K562 (cell line): ENCODE data around the gene VASH1. TPM values are rescaled to one million over a fixed set of nuclear protein-coding genes. Genes with fewer than 3 reads are reported as not detected.

ENCODE experiments used
- ATAC-seq: fragments of 200-7000 bp; cut with Tn5 transposase; 3 replicates; pipeline ENCODE4 v1.9.1; 2020; ENCODE audit warnings: moderate library complexity
- BruUV-seq: library from RNA; stranded (reverse); fragments of 400-500 nt; replicated peaks from 2 replicates; lab custom pipeline; 2021; lab: Mats Ljungman, UMichigan
- CTCF ChIA-PET: fragments of 300-600 bp; formaldehyde crosslinking; extraction: SDS; loops from one replicate; lab custom pipeline; 2021; ENCODE audit warnings: low intra/inter-chr PET ratio; lab: Yijun Ruan, JAX
- POLR2A ChIA-PET: fragments of 300-600, 350-650 bp; sonication (Branson Sonifier 250); formaldehyde crosslinking; extraction: SDS; loops from one replicate; lab custom pipeline; 2021; ENCODE audit warnings: antibody characterized with exemption, inconsistent platforms; lab: Yijun Ruan, JAX
- DNase-seq, 4 experiments: peaks; one replicate each; pipeline versions ENCODE4 v3.0.0 to v3.0.0-alpha.2; 2011 to 2018; ENCODE audit warnings: low spot score in 3 of 4, mixed read lengths in 3 of 4; ENCODE audit errors: extremely low read depth in 1 of 4
- FAIRE-seq: peaks from 2 replicates; lab custom pipeline; 2011; peaks lifted over from hg19 to GRCh38; lab: Jason Lieb, UNC
- H2AFZ ChIP-seq: 2 replicates; pipeline ENCODE4 v1.6.0; 2011; ENCODE audit warnings: low read depth, low read length, control low read depth, inconsistent platforms
- H3K27ac ChIP-seq: fragments of 200-600 bp; 3 replicates; pipeline ENCODE4 v1.8.0; 2011; ENCODE audit warnings: low read depth, mild to moderate bottlenecking, control low read depth, inconsistent platforms, low read length, moderate library complexity, mixed read lengths; ENCODE audit errors: extremely low read depth
- H3K27me3 ChIP-seq, 2 experiments: fragments of 300-600 bp in 1 of 2; 2 replicates in 1 of 2; 3 replicates in 1 of 2; pipeline versions ENCODE4 v1.6.0 to v1.8.0; 2011; ENCODE audit warnings: inconsistent platforms in 2 of 2, low read length in 2 of 2, mild to moderate bottlenecking in 1 of 2, mixed read lengths in 1 of 2, moderate library complexity in 1 of 2; ENCODE audit not compliant: control insufficient read depth in 2 of 2, insufficient read depth in 2 of 2
- H3K36me3 ChIP-seq: fragments of 300-600 bp; 3 replicates; pipeline ENCODE4 v1.8.0; 2011; ENCODE audit warnings: mild to moderate bottlenecking, low read length, inconsistent platforms; ENCODE audit not compliant: control insufficient read depth, insufficient read depth
- H3K4me1 ChIP-seq, 2 experiments: fragments of 200-600 bp in 1 of 2; replicated peaks in 1 of 2; 2 replicates in 1 of 2; 3 replicates in 1 of 2; pipeline versions ENCODE4 v1.5.1 to v1.8.0; 2011; ENCODE audit warnings: inconsistent platforms in 2 of 2, low read length in 2 of 2, mild to moderate bottlenecking in 1 of 2, mixed read lengths in 1 of 2, moderate library complexity in 1 of 2; ENCODE audit not compliant: control insufficient read depth in 2 of 2, insufficient read depth in 2 of 2
- H3K4me2 ChIP-seq: 2 replicates; pipeline ENCODE4 v1.6.1; 2011; ENCODE audit warnings: low read length, control low read depth, inconsistent platforms, mixed read lengths; ENCODE audit not compliant: insufficient read depth
- H3K4me3 ChIP-seq: fragments of 200-600 bp; sonication (generic), shearing (Covaris generic); 2 replicates; pipeline ENCODE4 v1.5.1; 2016; ENCODE audit warnings: control low read depth, inconsistent platforms
- H3K79me2 ChIP-seq: fragments of 200-600 bp; 3 replicates; pipeline ENCODE4 v1.8.0; 2011; ENCODE audit warnings: low read length, inconsistent platforms; ENCODE audit not compliant: control insufficient read depth, insufficient read depth
- H3K9ac ChIP-seq, 2 experiments: 2 replicates each; pipeline versions ENCODE4 v1.6.0 to v1.6.1; 2011; ENCODE audit warnings: low read depth in 2 of 2, low read length in 2 of 2, control low read depth in 1 of 2, inconsistent platforms in 1 of 2, mild to moderate bottlenecking in 1 of 2, mixed read lengths in 1 of 2; ENCODE audit not compliant: insufficient read depth in 1 of 2
- H3K9me1 ChIP-seq: one replicate; pipeline ENCODE4 v1.6.0; 2011; ENCODE audit warnings: inconsistent platforms, mild to moderate bottlenecking, low read length, moderate library complexity; ENCODE audit not compliant: control insufficient read depth, insufficient read depth
- H3K9me3 ChIP-seq: replicated peaks from 2 replicates; pipeline ENCODE4 v1.5.1; 2011; ENCODE audit warnings: low read depth, low read length, inconsistent platforms; ENCODE audit not compliant: control insufficient read depth, insufficient read depth
- H4K20me1 ChIP-seq: replicated peaks from 2 replicates; pipeline ENCODE4 v1.6.1; 2011; ENCODE audit warnings: low read length, inconsistent platforms, mixed read lengths; ENCODE audit not compliant: control insufficient read depth, insufficient read depth
- HLTF ChIP-seq: fragments of 450-650 bp; IDR thresholded peaks from 2 replicates; pipeline ENCODE4 v1.6.1; 2016
- HNRNPK ChIP-seq: fragments of 200-400 bp; formaldehyde crosslinking; IDR thresholded peaks from one replicate; pipeline ENCODE4 v1.6.1; 2018; ENCODE audit warnings: mild to moderate bottlenecking, low read depth, low read length; ENCODE audit not compliant: poor library complexity, severe bottlenecking
- HOXB6 ChIP-seq: fragments of 250-450 bp; sonication (Bioruptor Pico); IDR thresholded peaks from 2 replicates; pipeline ENCODE4 v1.5.1; 2022; ENCODE audit warnings: mild to moderate bottlenecking, borderline replicate concordance
- RNF2 ChIP-seq: sonication (generic); IDR thresholded peaks from 2 replicates; pipeline ENCODE4 v1.6.1; 2016
- SMARCC2 ChIP-seq: fragments of 450-650 bp; IDR thresholded peaks from 2 replicates; pipeline ENCODE4 v1.6.1; 2017; ENCODE audit warnings: antibody characterized with exemption, moderate library complexity, mild to moderate bottlenecking, low read depth
- SOX6 ChIP-seq: fragments of 450-650 bp; IDR thresholded peaks from 2 replicates; pipeline ENCODE4 v1.6.1; 2014; ENCODE audit warnings: mild to moderate bottlenecking
- ZNF431 ChIP-seq: sonication (generic); formaldehyde crosslinking; IDR thresholded peaks from 2 replicates; pipeline ENCODE4 v1.8.0; 2022; ENCODE audit warnings: mild to moderate bottlenecking, missing genetic modification reagents
- ZNF764 ChIP-seq: fragments of 250-450 bp; sonication (Bioruptor Pico); IDR thresholded peaks from 2 replicates; pipeline ENCODE4 v1.4.0; 2020; ENCODE audit warnings: low read depth, mild to moderate bottlenecking, moderate library complexity
- WGBS: fragments of 100-300 bp; shearing (Covaris generic); methylation state at CpG from one replicate; pipeline ENCODE4 v1.1.6; 2016; ENCODE audit warnings: low coverage, mixed read lengths; ENCODE audit not compliant: insufficient coverage; ENCODE audit errors: missing lambda C conversion rate; 5-methylcytosine and 5-hydroxymethylcytosine counted together
- in situ Hi-C: fragments of 300-500 bp; cut with MboI; formaldehyde crosslinking; loops from 4 replicates; pipeline ENCODE4 v1.15.0; 2018; ENCODE audit warnings: inconsistent platforms, mixed read lengths
- intact Hi-C: fragments of 100-400 bp; cut with micrococcal nuclease; formaldehyde crosslinking; loops from 2 replicates; pipeline ENCODE4 v1.14.2; 2022
- polyA plus RNA-seq, 8 experiments: library from polyadenylated mRNA; depleted of rRNA in 4 of 8; stranded (reverse) in 5 of 8; unstranded in 3 of 8; fragments of >200 nt; fragmentation: Nextera tagmentation in 2 of 8; fragmentation: Illumina TruSeq in 1 of 8; extraction: Ambion mirVana in 2 of 8; extraction: Trizol in 1 of 8; gene quantifications; 2 replicates each; pipeline versions ENCODE4 v1.2.1 to v1.2.3, GENCODE V29; 2011 to 2014; ENCODE audit warnings: inconsistent platforms in 1 of 8, missing spikeins in 1 of 8
- total RNA-seq, 7 experiments: library from RNA; depleted of rRNA in 6 of 7; stranded (reverse); fragments of >200 nt in 6 of 7; fragmentation: Illumina TruSeq in 2 of 7; extraction: Trizol in 2 of 7; gene quantifications; 2 replicates each; pipeline versions ENCODE4 v1.2.1 to v1.2.3, GENCODE V29; 2011 to 2021; ENCODE audit warnings: low replicate concordance in 1 of 7
- TF ChIP-seq, protein P1 (sequence below): fragments of 450-650 bp; IDR thresholded peaks from 2 replicates; pipeline ENCODE4 v1.6.1; 2016; ENCODE audit warnings: mild to moderate bottlenecking, moderate library complexity

Gene VASH1
- total and polyA plus RNA-seq, 9 of the 15 experiments (the other 6 are each of a cell fraction or from before 2014, with no cell fraction given), result 0.01 to 0.43 (median 0.13) TPM; not detected in 1

DNA sequence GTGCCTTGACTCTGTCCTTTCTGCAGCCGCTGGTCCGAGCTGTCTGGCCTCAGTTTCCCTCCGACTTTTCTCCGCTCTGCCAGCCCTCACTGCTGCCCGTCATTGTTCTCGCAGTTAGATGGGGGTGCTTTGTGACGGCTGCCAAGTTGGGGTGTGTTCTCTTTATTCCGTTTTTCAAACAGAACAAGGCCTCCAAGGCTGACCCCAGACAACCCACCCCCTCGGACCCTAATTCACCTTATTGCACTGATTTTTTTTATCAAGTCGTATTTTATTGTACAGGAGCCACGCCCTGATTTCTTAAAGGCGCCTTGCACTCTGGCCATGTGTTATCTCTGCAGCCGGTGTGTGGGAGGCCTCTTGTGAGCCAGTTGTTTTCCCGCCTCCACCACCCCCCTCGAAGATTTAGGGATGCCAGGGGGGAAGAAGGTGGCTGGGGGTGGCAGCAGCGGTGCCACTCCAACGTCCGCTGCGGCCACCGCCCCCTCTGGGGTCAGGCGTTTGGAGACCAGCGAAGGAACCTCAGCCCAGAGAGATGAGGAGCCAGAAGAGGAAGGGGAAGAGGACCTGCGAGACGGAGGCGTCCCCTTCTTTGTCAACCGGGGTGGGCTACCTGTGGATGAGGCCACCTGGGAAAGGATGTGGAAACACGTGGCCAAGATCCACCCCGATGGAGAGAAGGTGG, 1.3 kb downstream of the VASH1 start:
- Histone ChIP-seq H3K4me1 (peaks cover 0 to 22% of the 10 kb centered on the region in 2 experiments; a peak in 2 of 5 replicates), H3K27me3 (peaks cover 0 to 31% of the 10 kb centered on the region in 2 experiments; a peak in 2 of 5 replicates), H3K36me3 (no peaks in the 10 kb centered on the region), H2AFZ (no peak overlapping the region), H3K79me2 (no peaks in the 10 kb centered on the region), H3K9me3 (no peaks in the 10 kb centered on the region), H3K9me1 (no peaks in the 10 kb centered on the region), H3K4me2 (no peak overlapping the region), H3K4me3 (no peak overlapping the region), H4K20me1 (no peaks in the 10 kb centered on the region), H3K9ac (no peak overlapping the region), H3K27ac (no peak overlapping the region)
- peak in 1 of 4 experiments; percentile 19 for DNase-seq
- BruUV-seq, result no TSS peak
- CTCF ChIA-PET, result no interaction called here
- no peak for ATAC-seq
- in situ Hi-C loops (no loop called here), intact Hi-C loops (no loop called here)
- POLR2A ChIA-PET, result no interaction called here
- FAIRE-seq, result no peak
- WGBS, result 18% methylated on average over 18 of the region's 28 CpGs
- TF ChIP-seq, protein P1, sequence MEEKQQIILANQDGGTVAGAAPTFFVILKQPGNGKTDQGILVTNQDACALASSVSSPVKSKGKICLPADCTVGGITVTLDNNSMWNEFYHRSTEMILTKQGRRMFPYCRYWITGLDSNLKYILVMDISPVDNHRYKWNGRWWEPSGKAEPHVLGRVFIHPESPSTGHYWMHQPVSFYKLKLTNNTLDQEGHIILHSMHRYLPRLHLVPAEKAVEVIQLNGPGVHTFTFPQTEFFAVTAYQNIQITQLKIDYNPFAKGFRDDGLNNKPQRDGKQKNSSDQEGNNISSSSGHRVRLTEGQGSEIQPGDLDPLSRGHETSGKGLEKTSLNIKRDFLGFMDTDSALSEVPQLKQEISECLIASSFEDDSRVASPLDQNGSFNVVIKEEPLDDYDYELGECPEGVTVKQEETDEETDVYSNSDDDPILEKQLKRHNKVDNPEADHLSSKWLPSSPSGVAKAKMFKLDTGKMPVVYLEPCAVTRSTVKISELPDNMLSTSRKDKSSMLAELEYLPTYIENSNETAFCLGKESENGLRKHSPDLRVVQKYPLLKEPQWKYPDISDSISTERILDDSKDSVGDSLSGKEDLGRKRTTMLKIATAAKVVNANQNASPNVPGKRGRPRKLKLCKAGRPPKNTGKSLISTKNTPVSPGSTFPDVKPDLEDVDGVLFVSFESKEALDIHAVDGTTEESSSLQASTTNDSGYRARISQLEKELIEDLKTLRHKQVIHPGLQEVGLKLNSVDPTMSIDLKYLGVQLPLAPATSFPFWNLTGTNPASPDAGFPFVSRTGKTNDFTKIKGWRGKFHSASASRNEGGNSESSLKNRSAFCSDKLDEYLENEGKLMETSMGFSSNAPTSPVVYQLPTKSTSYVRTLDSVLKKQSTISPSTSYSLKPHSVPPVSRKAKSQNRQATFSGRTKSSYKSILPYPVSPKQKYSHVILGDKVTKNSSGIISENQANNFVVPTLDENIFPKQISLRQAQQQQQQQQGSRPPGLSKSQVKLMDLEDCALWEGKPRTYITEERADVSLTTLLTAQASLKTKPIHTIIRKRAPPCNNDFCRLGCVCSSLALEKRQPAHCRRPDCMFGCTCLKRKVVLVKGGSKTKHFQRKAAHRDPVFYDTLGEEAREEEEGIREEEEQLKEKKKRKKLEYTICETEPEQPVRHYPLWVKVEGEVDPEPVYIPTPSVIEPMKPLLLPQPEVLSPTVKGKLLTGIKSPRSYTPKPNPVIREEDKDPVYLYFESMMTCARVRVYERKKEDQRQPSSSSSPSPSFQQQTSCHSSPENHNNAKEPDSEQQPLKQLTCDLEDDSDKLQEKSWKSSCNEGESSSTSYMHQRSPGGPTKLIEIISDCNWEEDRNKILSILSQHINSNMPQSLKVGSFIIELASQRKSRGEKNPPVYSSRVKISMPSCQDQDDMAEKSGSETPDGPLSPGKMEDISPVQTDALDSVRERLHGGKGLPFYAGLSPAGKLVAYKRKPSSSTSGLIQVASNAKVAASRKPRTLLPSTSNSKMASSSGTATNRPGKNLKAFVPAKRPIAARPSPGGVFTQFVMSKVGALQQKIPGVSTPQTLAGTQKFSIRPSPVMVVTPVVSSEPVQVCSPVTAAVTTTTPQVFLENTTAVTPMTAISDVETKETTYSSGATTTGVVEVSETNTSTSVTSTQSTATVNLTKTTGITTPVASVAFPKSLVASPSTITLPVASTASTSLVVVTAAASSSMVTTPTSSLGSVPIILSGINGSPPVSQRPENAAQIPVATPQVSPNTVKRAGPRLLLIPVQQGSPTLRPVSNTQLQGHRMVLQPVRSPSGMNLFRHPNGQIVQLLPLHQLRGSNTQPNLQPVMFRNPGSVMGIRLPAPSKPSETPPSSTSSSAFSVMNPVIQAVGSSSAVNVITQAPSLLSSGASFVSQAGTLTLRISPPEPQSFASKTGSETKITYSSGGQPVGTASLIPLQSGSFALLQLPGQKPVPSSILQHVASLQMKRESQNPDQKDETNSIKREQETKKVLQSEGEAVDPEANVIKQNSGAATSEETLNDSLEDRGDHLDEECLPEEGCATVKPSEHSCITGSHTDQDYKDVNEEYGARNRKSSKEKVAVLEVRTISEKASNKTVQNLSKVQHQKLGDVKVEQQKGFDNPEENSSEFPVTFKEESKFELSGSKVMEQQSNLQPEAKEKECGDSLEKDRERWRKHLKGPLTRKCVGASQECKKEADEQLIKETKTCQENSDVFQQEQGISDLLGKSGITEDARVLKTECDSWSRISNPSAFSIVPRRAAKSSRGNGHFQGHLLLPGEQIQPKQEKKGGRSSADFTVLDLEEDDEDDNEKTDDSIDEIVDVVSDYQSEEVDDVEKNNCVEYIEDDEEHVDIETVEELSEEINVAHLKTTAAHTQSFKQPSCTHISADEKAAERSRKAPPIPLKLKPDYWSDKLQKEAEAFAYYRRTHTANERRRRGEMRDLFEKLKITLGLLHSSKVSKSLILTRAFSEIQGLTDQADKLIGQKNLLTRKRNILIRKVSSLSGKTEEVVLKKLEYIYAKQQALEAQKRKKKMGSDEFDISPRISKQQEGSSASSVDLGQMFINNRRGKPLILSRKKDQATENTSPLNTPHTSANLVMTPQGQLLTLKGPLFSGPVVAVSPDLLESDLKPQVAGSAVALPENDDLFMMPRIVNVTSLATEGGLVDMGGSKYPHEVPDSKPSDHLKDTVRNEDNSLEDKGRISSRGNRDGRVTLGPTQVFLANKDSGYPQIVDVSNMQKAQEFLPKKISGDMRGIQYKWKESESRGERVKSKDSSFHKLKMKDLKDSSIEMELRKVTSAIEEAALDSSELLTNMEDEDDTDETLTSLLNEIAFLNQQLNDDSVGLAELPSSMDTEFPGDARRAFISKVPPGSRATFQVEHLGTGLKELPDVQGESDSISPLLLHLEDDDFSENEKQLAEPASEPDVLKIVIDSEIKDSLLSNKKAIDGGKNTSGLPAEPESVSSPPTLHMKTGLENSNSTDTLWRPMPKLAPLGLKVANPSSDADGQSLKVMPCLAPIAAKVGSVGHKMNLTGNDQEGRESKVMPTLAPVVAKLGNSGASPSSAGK, result peak; percentile 34; the same call in 1 of the 2 replicates
- no peak for TF ChIP-seq HNRNPK
- no peak for TF ChIP-seq RNF2
- no peak for TF ChIP-seq SMARCC2
- TF ChIP-seq HLTF, result no peak
- TF ChIP-seq ZNF764 (CRISPR knock-in tag), result no peak
- no peak for TF ChIP-seq SOX6
- no peak for TF ChIP-seq HOXB6 (CRISPR knock-in tag)
- TF ChIP-seq ZNF431, result no peak
